Body of pancreas (tissue), 4 donors: ENCODE results near the gene ARHGAP33.

ENCODE experiments used
- POLR2A ChIP-seq, 3 donors: fragments of 450-650 bp; IDR thresholded peaks; one replicate each; pipeline ENCODE4 v1.6.1; 2016; ENCODE audit warnings: antibody characterized with exemption in 3 of 3, mild to moderate bottlenecking in 2 of 3
- TF ChIP-seq, protein P1 (sequence below), 7 experiments: fragments of 450-650 bp in 4 of 7; fragments of 200-600 bp in 3 of 7; sonication (generic) in 3 of 7; IDR thresholded peaks; one replicate each; pipeline ENCODE4 v1.5.1; 2016 to 2019; ENCODE audit warnings: antibody characterized with exemption in 7 of 7

DNA sequence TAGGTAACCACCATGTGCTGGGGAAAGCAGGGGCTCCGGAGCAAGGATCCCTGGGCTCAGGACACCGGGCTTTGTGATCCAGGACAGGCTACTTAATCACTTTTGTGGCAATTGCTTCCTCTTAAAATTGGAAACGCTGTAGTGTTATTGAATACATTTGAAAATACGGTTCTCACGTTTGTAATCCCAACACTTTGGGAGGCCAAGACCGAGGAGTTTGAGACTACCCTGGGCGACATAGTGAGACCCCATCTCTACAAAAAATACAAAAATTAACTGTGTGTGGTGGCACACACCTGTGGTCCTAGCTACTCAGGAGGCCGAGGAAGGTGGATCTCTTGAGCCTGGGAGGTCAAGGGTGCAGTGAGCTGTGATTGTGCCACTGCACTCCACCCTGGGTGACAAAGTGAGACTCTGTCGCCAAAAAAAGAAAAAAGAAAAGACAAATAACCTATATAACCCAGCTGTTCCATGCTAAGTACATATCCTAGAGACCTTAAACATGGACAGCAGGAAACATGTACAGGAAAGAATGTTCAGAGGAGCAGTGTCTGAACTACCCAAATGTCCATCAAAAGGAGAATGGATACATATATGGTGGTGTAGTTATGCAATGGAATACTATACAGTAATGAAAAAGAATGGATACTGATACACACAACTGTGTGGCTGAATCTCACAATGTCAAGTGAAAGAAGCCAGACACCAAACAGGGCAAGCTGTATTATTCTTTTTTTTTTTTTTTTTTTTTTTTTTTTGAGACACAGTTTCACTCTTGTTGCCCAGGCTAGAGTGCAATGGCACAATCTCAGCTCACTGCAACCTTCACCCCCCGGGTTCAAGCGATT is 37.9 kb downstream of the ARHGAP33 start:
- TF ChIP-seq POLR2A (IDR thresholded peaks at IDR 0.05), result no peak
- TF ChIP-seq, protein P1, sequence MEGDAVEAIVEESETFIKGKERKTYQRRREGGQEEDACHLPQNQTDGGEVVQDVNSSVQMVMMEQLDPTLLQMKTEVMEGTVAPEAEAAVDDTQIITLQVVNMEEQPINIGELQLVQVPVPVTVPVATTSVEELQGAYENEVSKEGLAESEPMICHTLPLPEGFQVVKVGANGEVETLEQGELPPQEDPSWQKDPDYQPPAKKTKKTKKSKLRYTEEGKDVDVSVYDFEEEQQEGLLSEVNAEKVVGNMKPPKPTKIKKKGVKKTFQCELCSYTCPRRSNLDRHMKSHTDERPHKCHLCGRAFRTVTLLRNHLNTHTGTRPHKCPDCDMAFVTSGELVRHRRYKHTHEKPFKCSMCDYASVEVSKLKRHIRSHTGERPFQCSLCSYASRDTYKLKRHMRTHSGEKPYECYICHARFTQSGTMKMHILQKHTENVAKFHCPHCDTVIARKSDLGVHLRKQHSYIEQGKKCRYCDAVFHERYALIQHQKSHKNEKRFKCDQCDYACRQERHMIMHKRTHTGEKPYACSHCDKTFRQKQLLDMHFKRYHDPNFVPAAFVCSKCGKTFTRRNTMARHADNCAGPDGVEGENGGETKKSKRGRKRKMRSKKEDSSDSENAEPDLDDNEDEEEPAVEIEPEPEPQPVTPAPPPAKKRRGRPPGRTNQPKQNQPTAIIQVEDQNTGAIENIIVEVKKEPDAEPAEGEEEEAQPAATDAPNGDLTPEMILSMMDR (IDR thresholded peaks at IDR 0.05), result no peak
